Liver (tissue), 3 donors: Measurements from ENCODE around the gene FNIP1.

ENCODE experiments used
- ATF3 ChIP-seq: IDR thresholded peaks from 2 replicates; pipeline ENCODE4 v1.6.1; 2016; ENCODE audit warnings: antibody characterized with exemption
- CTCF ChIP-seq: fragments of 150-350 bp; IDR thresholded peaks from 2 replicates; pipeline ENCODE4 v1.5.1; 2017; ENCODE audit warnings: improper control_type of control experiment, low read depth, low read length; ENCODE audit not compliant: missing input control
- FOXA1 ChIP-seq: IDR thresholded peaks from 2 replicates; pipeline ENCODE4 v1.6.1; 2016; ENCODE audit warnings: antibody characterized with exemption
- JUND ChIP-seq, 2 donors: IDR thresholded peaks; 2 replicates each; pipeline ENCODE4 v1.6.1; 2016; ENCODE audit warnings: antibody characterized with exemption in 2 of 2
- REST ChIP-seq: IDR thresholded peaks from 2 replicates; pipeline ENCODE4 v1.6.1; 2016; ENCODE audit warnings: antibody characterized with exemption, mild to moderate bottlenecking
- RXRA ChIP-seq, 2 donors: IDR thresholded peaks; 2 replicates each; pipeline ENCODE4 v1.6.1; 2017 to 2018; ENCODE audit warnings: antibody characterized with exemption in 2 of 2, mild to moderate bottlenecking in 1 of 2
- SP1 ChIP-seq: IDR thresholded peaks from 2 replicates; pipeline ENCODE4 v1.6.1; 2018; ENCODE audit warnings: antibody characterized with exemption, mild to moderate bottlenecking
- TAF1 ChIP-seq: conservative IDR thresholded peaks from 2 replicates; pipeline ENCODE4 v1.6.1; 2016; ENCODE audit warnings: antibody characterized with exemption, mild to moderate bottlenecking
- TF ChIP-seq, protein P1 (sequence below): IDR thresholded peaks from 2 replicates; pipeline ENCODE4 v1.6.1; 2016; ENCODE audit warnings: antibody characterized with exemption
- donor health status: healthy.
- donor health status: healthy.

DNA sequence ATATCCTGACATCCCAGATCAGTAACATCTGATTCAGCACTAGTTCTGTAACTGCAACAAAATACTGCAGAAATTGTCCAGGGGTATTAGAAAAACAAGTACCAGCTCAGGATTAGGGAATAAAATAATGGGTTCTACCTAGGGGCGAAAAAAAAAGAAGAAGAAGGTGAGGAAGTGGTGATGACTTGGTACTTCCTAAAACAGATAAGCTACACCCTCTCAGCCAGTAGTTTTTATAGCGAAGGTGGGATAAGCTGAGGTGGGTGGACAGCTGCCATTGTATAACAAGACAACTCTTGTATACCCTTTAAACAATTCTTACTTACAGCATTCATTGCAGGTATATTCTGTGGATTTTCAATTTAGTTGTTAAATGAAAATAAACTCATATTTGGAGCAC is 180.9 kb downstream of the FNIP1 start:
- TF ChIP-seq JUND (IDR thresholded peaks at IDR 0.05) (no peak), CTCF (no peak), TAF1 (no peak), FOXA1 (no peak), REST (no peak), SP1 (no peak), RXRA (IDR thresholded peaks at IDR 0.05) (no peak), ATF3 (no peak)
- TF ChIP-seq, protein P1, sequence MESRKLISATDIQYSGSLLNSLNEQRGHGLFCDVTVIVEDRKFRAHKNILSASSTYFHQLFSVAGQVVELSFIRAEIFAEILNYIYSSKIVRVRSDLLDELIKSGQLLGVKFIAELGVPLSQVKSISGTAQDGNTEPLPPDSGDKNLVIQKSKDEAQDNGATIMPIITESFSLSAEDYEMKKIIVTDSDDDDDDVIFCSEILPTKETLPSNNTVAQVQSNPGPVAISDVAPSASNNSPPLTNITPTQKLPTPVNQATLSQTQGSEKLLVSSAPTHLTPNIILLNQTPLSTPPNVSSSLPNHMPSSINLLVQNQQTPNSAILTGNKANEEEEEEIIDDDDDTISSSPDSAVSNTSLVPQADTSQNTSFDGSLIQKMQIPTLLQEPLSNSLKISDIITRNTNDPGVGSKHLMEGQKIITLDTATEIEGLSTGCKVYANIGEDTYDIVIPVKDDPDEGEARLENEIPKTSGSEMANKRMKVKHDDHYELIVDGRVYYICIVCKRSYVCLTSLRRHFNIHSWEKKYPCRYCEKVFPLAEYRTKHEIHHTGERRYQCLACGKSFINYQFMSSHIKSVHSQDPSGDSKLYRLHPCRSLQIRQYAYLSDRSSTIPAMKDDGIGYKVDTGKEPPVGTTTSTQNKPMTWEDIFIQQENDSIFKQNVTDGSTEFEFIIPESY: no peak
